OCI-LY7 (cell line): ENCODE measurements around the gene TMPRSS7. TPM values are rescaled to one million over a fixed set of nuclear protein-coding genes. Genes with fewer than 3 reads are reported as not detected.

ENCODE experiments used
- BruUV-seq: library from RNA; stranded (reverse); fragments of 400-500 nt; replicated peaks from 2 replicates; lab custom pipeline; 2021; lab: Mats Ljungman, UMichigan
- CTCF ChIA-PET: fragments of 300-600 bp; sonication (Branson Sonifier 250); formaldehyde crosslinking; loops from one replicate; lab custom pipeline; 2022; ENCODE audit warnings: antibody characterized with exemption; ENCODE audit not compliant: unreplicated experiment; lab: Charles Lee
- POLR2A ChIA-PET: fragments of 300-600 bp; sonication (Branson Sonifier 250); formaldehyde crosslinking; loops from one replicate; lab custom pipeline; 2022; ENCODE audit warnings: antibody characterized with exemption; lab: Charles Lee
- DNase-seq: peaks from one replicate; pipeline ENCODE4 v3.0.0-alpha.2; 2015; ENCODE audit warnings: low spot score
- H2AFZ ChIP-seq: fragments of 200-600 bp; sonication (generic), shearing (Covaris generic); 2 replicates; pipeline ENCODE4 v1.6.1; 2014; ENCODE audit warnings: mild to moderate bottlenecking, antibody characterized with exemption, low read length, moderate library complexity
- H3K27ac ChIP-seq: fragments of 200-600 bp; sonication (generic); 2 replicates; pipeline ENCODE4 v1.5.1; 2014; ENCODE audit warnings: mixed run types, low read depth, mild to moderate bottlenecking, moderate library complexity, low read length, inconsistent platforms; ENCODE audit not compliant: poor library complexity, severe bottlenecking
- H3K36me3 ChIP-seq: fragments of 200-600 bp; sonication (generic); 2 replicates; pipeline ENCODE4 v1.6.1; 2014; ENCODE audit warnings: mild to moderate bottlenecking, antibody characterized with exemption, low read length, moderate library complexity, mixed read lengths; ENCODE audit not compliant: insufficient read depth
- H3K4me1 ChIP-seq: fragments of 200-600 bp; sonication (generic); 2 replicates; pipeline ENCODE4 v1.5.1; 2014; ENCODE audit warnings: mild to moderate bottlenecking, low read length; ENCODE audit not compliant: insufficient read depth, poor library complexity, severe bottlenecking
- H3K4me2 ChIP-seq: fragments of 200-600 bp; sonication (generic); 2 replicates; pipeline ENCODE4 v1.6.1; 2014; ENCODE audit warnings: mild to moderate bottlenecking, low read length
- H3K4me3 ChIP-seq: fragments of 200-600 bp; sonication (generic); 2 replicates; pipeline ENCODE4 v1.5.1; 2014; ENCODE audit warnings: mild to moderate bottlenecking, low read depth, low read length; ENCODE audit not compliant: poor library complexity, severe bottlenecking
- H3K79me2 ChIP-seq: fragments of 200-600 bp; sonication (generic); 2 replicates; pipeline ENCODE4 v1.6.1; 2016; ENCODE audit warnings: low read depth, mild to moderate bottlenecking, low read length, moderate library complexity, mixed read lengths; ENCODE audit not compliant: insufficient read depth
- H3K9me2 ChIP-seq: fragments of 200-600 bp; sonication (generic); 2 replicates; pipeline ENCODE4 v1.6.1; 2016; ENCODE audit warnings: mild to moderate bottlenecking, low read length, mixed read lengths; ENCODE audit not compliant: insufficient read depth
- H3K9me3 ChIP-seq: fragments of 200-600 bp; sonication (generic); 2 replicates; pipeline ENCODE4 v1.6.1; 2014; ENCODE audit warnings: mild to moderate bottlenecking, mixed run types, low read length, mixed read lengths
- H4K20me1 ChIP-seq: fragments of 200-600 bp; sonication (generic); 2 replicates; pipeline ENCODE4 v1.6.1; 2014; ENCODE audit warnings: mild to moderate bottlenecking, antibody characterized with exemption, low read length, moderate library complexity, mixed read lengths; ENCODE audit not compliant: insufficient read depth
- CTCF ChIP-seq: fragments of 200-600 bp; sonication (generic); conservative IDR thresholded peaks from 2 replicates; pipeline ENCODE4 v1.5.1; 2014; ENCODE audit warnings: mild to moderate bottlenecking, antibody characterized with exemption, low read length, moderate library complexity, mixed read lengths
- EZH2phosphoT487 ChIP-seq: fragments of 200-600 bp; sonication (generic); IDR thresholded peaks from 2 replicates; pipeline ENCODE4 v1.6.1; 2018; ENCODE audit warnings: low read depth, borderline replicate concordance, mild to moderate bottlenecking, mixed run types, antibody characterized with exemption, low read length, moderate library complexity, mixed read lengths
- intact Hi-C: fragments of 100-400 bp; cut with micrococcal nuclease; formaldehyde crosslinking; loops from one replicate; pipeline ENCODE4 v1.10.0; 2022; ENCODE audit not compliant: unreplicated experiment
- total RNA-seq, 2 experiments: library from RNA; depleted of rRNA in 1 of 2; stranded (reverse); fragments of >200 nt in 1 of 2; shearing (Covaris generic) in 1 of 2; gene quantifications; 2 replicates each; pipeline ENCODE4 v1.2.3, GENCODE V29; 2014 to 2022

Gene TMPRSS7
- total RNA-seq, 2 experiments from 2014 or later, result not detected

- BruUV-seq, result no TSS peak
- Histone ChIP-seq H3K4me1 (peaks cover 9% of the 10 kb centered on the region), H2AFZ (no peak overlapping the region), H3K79me2 (no peaks in the 10 kb centered on the region), H3K27ac (no peak overlapping the region), H3K4me3 (no peak overlapping the region), H3K4me2 (no peak overlapping the region), H3K36me3 (no peaks in the 10 kb centered on the region), H3K9me2 (no peaks in the 10 kb centered on the region), H4K20me1 (no peaks in the 10 kb centered on the region), H3K9me3 (no peaks in the 10 kb centered on the region)
- no peak for TF ChIP-seq EZH2phosphoT487
- ChIA-PET CTCF (no interaction called here), POLR2A (interaction anchor here (0.6 to 1.0 kb wide), 2 partner anchors 8 to 12 kb away, joined by 3 to 4 read pairs; no protein-coding TSS in a partner anchor)
- DNase-seq, result no peak
- intact Hi-C loops, result no loop called here
These were observed 34.2 kb upstream of the TMPRSS7 start for GRCh38 chr3:112000367-112000771.

- ChIA-PET POLR2A (interaction anchor here (0.6 to 1.0 kb wide), 2 partner anchors 9 to 13 kb away, joined by 3 to 4 read pairs; no protein-coding TSS in a partner anchor), CTCF (no interaction called here)
- Histone ChIP-seq H3K4me3 (no peak overlapping the region), H4K20me1 (no peaks in the 10 kb centered on the region), H3K4me1 (peaks cover 9% of the 10 kb centered on the region), H3K9me3 (no peaks in the 10 kb centered on the region), H3K27ac (no peak overlapping the region), H3K4me2 (no peak overlapping the region), H3K36me3 (no peaks in the 10 kb centered on the region), H3K79me2 (no peaks in the 10 kb centered on the region), H2AFZ (no peak overlapping the region), H3K9me2 (no peaks in the 10 kb centered on the region)
- DNase-seq, result no peak
- BruUV-seq, result no TSS peak
- TF ChIP-seq EZH2phosphoT487 (no peak), CTCF (no peak)
- intact Hi-C loops, result no loop called here
These were observed 33.6 kb upstream of the TMPRSS7 start for GRCh38 chr3:112000966-112001365.

- Histone ChIP-seq H3K9me3 (no peaks in the 10 kb centered on the region), H3K79me2 (no peaks in the 10 kb centered on the region), H3K4me2 (no peak overlapping the region), H3K4me3 (no peak overlapping the region), H3K9me2 (no peaks in the 10 kb centered on the region), H3K27ac (no peak overlapping the region), H2AFZ (no peak overlapping the region), H4K20me1 (no peaks in the 10 kb centered on the region), H3K4me1 (peaks cover 9% of the 10 kb centered on the region), H3K36me3 (no peaks in the 10 kb centered on the region)
- no TSS peak for BruUV-seq
- intact Hi-C loops, result no loop called here
- POLR2A ChIA-PET, result interaction anchor here (1.0 kb wide), 1 partner anchor 9 kb away, joined by 3 read pairs; no protein-coding TSS in a partner anchor
- DNase-seq, result no peak
- CTCF ChIA-PET, result no interaction called here
- TF ChIP-seq EZH2phosphoT487 (no peak), CTCF (no peak)
These were observed 33.0 kb upstream of the TMPRSS7 start for GRCh38 chr3:112001526-112001925.
